Endothelial cell of umbilical vein (primary cell): ENCODE results near the gene PROCA1. TPM values are rescaled to one million over a fixed set of nuclear protein-coding genes. Genes with fewer than 3 reads are reported as not detected.

ENCODE experiments used
- BruUV-seq: library from RNA; stranded (reverse); fragments of 400-500 nt; replicated peaks from 2 replicates; lab custom pipeline; 2021; lab: Mats Ljungman, UMichigan
- CTCF ChIA-PET: fragments of 300-600, 350-600 bp; sonication (Branson Sonifier 250); formaldehyde crosslinking; loops from one replicate; lab custom pipeline; 2021; ENCODE audit warnings: antibody characterized with exemption, inconsistent platforms; lab: Charles Lee
- POLR2A ChIA-PET: fragments of 300-600, 350-600 bp; sonication (Branson Sonifier 250); formaldehyde crosslinking; loops from one replicate; lab custom pipeline; 2021; ENCODE audit warnings: antibody characterized with exemption, inconsistent platforms; lab: Charles Lee
- DNase-seq: peaks from one replicate; pipeline ENCODE4 v3.0.0-alpha.2; 2011; ENCODE audit warnings: low read depth, low spot score
- FAIRE-seq: peaks from 2 replicates; lab custom pipeline; 2011; peaks lifted over from hg19 to GRCh38; lab: Jason Lieb, UNC
- H2AFZ ChIP-seq: 2 replicates; pipeline ENCODE4 v1.6.0; 2012; ENCODE audit warnings: low read depth, low read length, control low read depth, inconsistent platforms
- H3K27ac ChIP-seq: 2 replicates; pipeline ENCODE4 v1.5.1; 2011; ENCODE audit warnings: low read depth, mild to moderate bottlenecking, control low read depth, low read length, moderate library complexity; ENCODE audit not compliant: insufficient read depth
- H3K27me3 ChIP-seq, 2 experiments: 2 replicates each; pipeline versions ENCODE4 v1.6.0 to v1.6.1; 2011; ENCODE audit warnings: low read length in 2 of 2, mixed read lengths in 1 of 2; ENCODE audit not compliant: control insufficient read depth in 2 of 2, insufficient read depth in 2 of 2
- H3K36me3 ChIP-seq, 2 experiments: 2 replicates in 1 of 2; 3 replicates in 1 of 2; pipeline ENCODE4 v1.5.1; 2011; ENCODE audit warnings: low read length in 2 of 2, mild to moderate bottlenecking in 1 of 2, moderate library complexity in 1 of 2; ENCODE audit not compliant: control insufficient read depth in 2 of 2, insufficient read depth in 2 of 2; ENCODE audit errors: extremely low read depth in 1 of 2
- H3K4me1 ChIP-seq: 3 replicates; pipeline ENCODE4 v1.5.1; 2011; ENCODE audit warnings: mild to moderate bottlenecking, low read length; ENCODE audit not compliant: control insufficient read depth, insufficient read depth; ENCODE audit errors: extremely low read depth
- H3K4me2 ChIP-seq: 2 replicates; pipeline ENCODE4 v1.6.1; 2011; ENCODE audit warnings: low read length, control low read depth, mixed read lengths; ENCODE audit not compliant: insufficient read depth
- H3K4me3 ChIP-seq, 3 experiments: fragments of 200-600 bp in 1 of 3; sonication (generic), shearing (Covaris generic) in 1 of 3; replicated peaks in 1 of 3; 2 replicates each; pipeline ENCODE4 v1.5.1; 2011 to 2016; ENCODE audit warnings: control low read depth in 3 of 3, low read length in 3 of 3, mild to moderate bottlenecking in 2 of 3, inconsistent platforms in 1 of 3, low read depth in 1 of 3, moderate library complexity in 1 of 3; ENCODE audit not compliant: insufficient read depth in 1 of 3
- H3K79me2 ChIP-seq: 2 replicates; pipeline ENCODE4 v1.6.0; 2012; ENCODE audit warnings: low read length, inconsistent platforms; ENCODE audit not compliant: control insufficient read depth, insufficient read depth
- H3K9ac ChIP-seq: replicated peaks from 2 replicates; pipeline ENCODE3; 2011; ENCODE audit warnings: low read length, control low read depth; ENCODE audit not compliant: insufficient read depth; ENCODE audit errors: extremely low read depth
- H3K9me1 ChIP-seq: replicated peaks from 3 replicates; pipeline ENCODE4 v1.6.0; 2011; ENCODE audit warnings: mild to moderate bottlenecking, low read length; ENCODE audit not compliant: control insufficient read depth, insufficient read depth; ENCODE audit errors: extremely low read depth
- H3K9me3 ChIP-seq: replicated peaks from 2 replicates; pipeline ENCODE4 v1.5.1; 2012; ENCODE audit warnings: low read length, inconsistent platforms; ENCODE audit not compliant: control insufficient read depth, insufficient read depth
- H4K20me1 ChIP-seq: replicated peaks from 2 replicates; pipeline ENCODE3; 2011; ENCODE audit warnings: mild to moderate bottlenecking, low read length; ENCODE audit not compliant: control insufficient read depth, insufficient read depth; ENCODE audit errors: extremely low read depth
- CTCF ChIP-seq, 2 donors: IDR thresholded peaks; 1 replicate in 1 of 2; 2 replicates in 1 of 2; pipeline ENCODE4 v1.5.1; 2011; ENCODE audit warnings: low read length in 2 of 2, mild to moderate bottlenecking in 2 of 2, moderate library complexity in 2 of 2, control low read depth in 1 of 2, inconsistent platforms in 1 of 2, low read depth in 1 of 2; ENCODE audit not compliant: insufficient read depth in 1 of 2; ENCODE audit errors: extremely low read depth in 1 of 2
- EZH2 ChIP-seq: IDR thresholded peaks from 2 replicates; pipeline ENCODE4 v1.6.1; 2012; ENCODE audit warnings: borderline replicate concordance, low read depth, mild to moderate bottlenecking, moderate library complexity, low read length, inconsistent platforms; ENCODE audit not compliant: severe bottlenecking
- FOS ChIP-seq: IDR thresholded peaks from 2 replicates; pipeline ENCODE4 v1.6.1; 2011; ENCODE audit warnings: mild to moderate bottlenecking, low read length, moderate library complexity, borderline replicate concordance; ENCODE audit not compliant: insufficient read depth
- GATA2 ChIP-seq: IDR thresholded peaks from 2 replicates; pipeline ENCODE4 v1.7.0; 2011; ENCODE audit warnings: low read depth, mild to moderate bottlenecking, moderate library complexity, mixed read lengths, low read length; ENCODE audit not compliant: insufficient read length, insufficient read depth
- JUN ChIP-seq: IDR thresholded peaks from 2 replicates; pipeline ENCODE4 v1.6.1; 2011; ENCODE audit warnings: borderline replicate concordance, low read depth; ENCODE audit not compliant: insufficient read length, insufficient read depth
- MYC ChIP-seq: IDR thresholded peaks from one replicate; pipeline ENCODE4 v1.6.1; 2011; ENCODE audit warnings: mild to moderate bottlenecking, low read depth, low read length
- POLR2A ChIP-seq: IDR thresholded peaks from 2 replicates; pipeline ENCODE4 v1.6.1; 2012; ENCODE audit warnings: low read depth, mild to moderate bottlenecking, control low read depth, low read length
- POLR2AphosphoS5 ChIP-seq: IDR thresholded peaks from 2 replicates; pipeline ENCODE4 v1.6.1; 2012; ENCODE audit warnings: low read depth, mild to moderate bottlenecking, control low read depth, low read length, moderate library complexity; ENCODE audit not compliant: insufficient read depth
- dilution Hi-C: fragments of 300-500 bp; cut with MboI; formaldehyde crosslinking; loops from one replicate; pipeline ENCODE4 v1.15.0; 2019; ENCODE audit warnings: low sequenced_read_pairs; ENCODE audit not compliant: extremely low pct_ligation_motif_present
- intact Hi-C: fragments of 100-400 bp; cut with micrococcal nuclease; formaldehyde crosslinking; loops from one replicate; pipeline ENCODE4 v1.10.0; 2022
- polyA plus RNA-seq, 4 experiments: library from polyadenylated mRNA; depleted of rRNA in 3 of 4; stranded (reverse) in 3 of 4; unstranded in 1 of 4; fragments of >200 nt; gene quantifications; 2 replicates each; pipeline versions ENCODE4 v1.2.1 to v1.2.3, GENCODE V29; 2011 to 2012; ENCODE audit warnings: missing spikeins in 1 of 4
- total RNA-seq: library from RNA; stranded (reverse); gene quantifications from 2 replicates; pipeline ENCODE4 v1.2.3, GENCODE V29; 2021
- TF ChIP-seq, protein P1 (sequence below): IDR thresholded peaks from 2 replicates; pipeline ENCODE4 v1.6.1; 2011; ENCODE audit not compliant: insufficient read depth, insufficient read length

PROCA1 gene
- total and polyA plus RNA-seq, 2 donors (not counting 3 experiments of a cell fraction or from before 2014, with no cell fraction given), result 2.0 to 2.1 TPM

DNA sequence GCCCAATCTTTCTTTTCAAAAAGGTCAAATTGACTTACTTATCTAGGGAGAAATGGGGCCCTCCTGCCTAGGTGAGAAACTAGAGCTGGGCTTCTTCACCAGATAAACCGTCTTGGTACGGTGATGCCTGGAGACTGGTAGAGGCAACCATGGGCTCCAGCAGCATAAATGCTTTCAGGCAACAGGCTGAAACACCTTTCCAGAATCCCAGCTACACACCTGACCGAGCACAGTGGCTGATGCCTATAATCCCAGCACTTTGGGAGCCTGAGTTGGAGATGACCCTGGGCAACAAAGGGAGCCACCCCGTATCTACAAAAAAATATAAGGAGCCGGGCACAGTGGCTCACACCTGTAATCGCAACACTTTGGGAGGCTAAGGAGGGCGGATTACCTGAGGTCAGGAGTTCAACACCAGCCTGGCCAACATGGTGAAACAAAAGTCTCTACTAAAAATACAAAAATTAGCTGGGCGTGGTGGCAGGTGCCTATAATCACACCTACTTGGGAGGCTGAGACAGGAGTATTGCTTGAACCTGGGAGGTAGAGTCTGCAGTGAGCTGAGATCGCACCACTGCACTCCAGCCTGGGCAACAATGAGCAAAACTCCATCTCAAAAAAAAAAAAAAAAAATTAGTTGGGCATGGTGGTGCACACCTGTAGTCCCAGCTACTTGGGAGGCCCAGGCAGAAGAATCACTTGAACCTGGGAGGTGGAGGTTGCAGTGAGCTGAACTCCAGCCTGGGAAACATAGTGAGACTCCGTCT is 40.1 kb upstream of the PROCA1 start:
- no TSS peak for BruUV-seq
- DNase-seq, result no peak
- FAIRE-seq, result no peak
- H3K4me2 ChIP-seq, result no peak overlapping the region
- no peak overlapping the region for H3K9ac ChIP-seq
- H3K79me2 ChIP-seq, result peaks cover 4% of the 10 kb centered on the region
- dilution Hi-C loops, result no loop called here
- no peaks in the 10 kb centered on the region for H3K9me3 ChIP-seq
- H3K4me1 ChIP-seq, result peaks cover 9% of the 10 kb centered on the region
- intact Hi-C loops, result no loop called here
- ChIA-PET POLR2A (interaction anchor here (0.7 kb wide), 2 partner anchors 10 to 100 kb away, joined by 3 read pairs; no protein-coding TSS in a partner anchor), CTCF (interaction anchor here (0.7 to 16.6 kb wide), 7 partner anchors 9 to 141 kb away, joined by 3 to 602 read pairs (median 21); partner anchors contain the start of genes NEK8 and TLCD1)
- H4K20me1 ChIP-seq, result no peaks in the 10 kb centered on the region
- H3K9me1 ChIP-seq, result no peaks in the 10 kb centered on the region
- H3K36me3 ChIP-seq, result peaks cover 4 to 18% of the 10 kb centered on the region in 2 experiments
- no peak overlapping the region for H2AFZ ChIP-seq
- H3K27me3 ChIP-seq, result no peaks in the 10 kb centered on the region
- no peak overlapping the region for H3K27ac ChIP-seq
- no peak for TF ChIP-seq GATA2
- TF ChIP-seq CTCF (IDR thresholded peaks at IDR 0.05; ENCODE audit: extremely low read depth in 1 of 2, insufficient read depth in 1 of 2, low read depth in 1 of 2, low read length in 2 of 2), result no peak
- no peak for TF ChIP-seq POLR2AphosphoS5
- no peak for TF ChIP-seq POLR2A
- no peak for TF ChIP-seq EZH2
- TF ChIP-seq MYC, result no peak
- TF ChIP-seq, protein P1, sequence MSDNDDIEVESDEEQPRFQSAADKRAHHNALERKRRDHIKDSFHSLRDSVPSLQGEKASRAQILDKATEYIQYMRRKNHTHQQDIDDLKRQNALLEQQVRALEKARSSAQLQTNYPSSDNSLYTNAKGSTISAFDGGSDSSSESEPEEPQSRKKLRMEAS, result no peak
- TF ChIP-seq JUN, result no peak
- no peak for TF ChIP-seq FOS
- no peak overlapping the region for H3K4me3 ChIP-seq
